ENCODE data around the gene STRBP. TPM values are rescaled to one million over a fixed set of nuclear protein-coding genes. Genes with fewer than 3 reads are reported as not detected.

STRBP gene
- total RNA-seq, 2 experiments from 2014 or later = 40.7 to 43.2 TPM

GRCh38 chr9:123105490-123105889, 162.9 kb downstream of the STRBP start:
- no peak for DNase-seq
- TF ChIP-seq, protein P1, sequence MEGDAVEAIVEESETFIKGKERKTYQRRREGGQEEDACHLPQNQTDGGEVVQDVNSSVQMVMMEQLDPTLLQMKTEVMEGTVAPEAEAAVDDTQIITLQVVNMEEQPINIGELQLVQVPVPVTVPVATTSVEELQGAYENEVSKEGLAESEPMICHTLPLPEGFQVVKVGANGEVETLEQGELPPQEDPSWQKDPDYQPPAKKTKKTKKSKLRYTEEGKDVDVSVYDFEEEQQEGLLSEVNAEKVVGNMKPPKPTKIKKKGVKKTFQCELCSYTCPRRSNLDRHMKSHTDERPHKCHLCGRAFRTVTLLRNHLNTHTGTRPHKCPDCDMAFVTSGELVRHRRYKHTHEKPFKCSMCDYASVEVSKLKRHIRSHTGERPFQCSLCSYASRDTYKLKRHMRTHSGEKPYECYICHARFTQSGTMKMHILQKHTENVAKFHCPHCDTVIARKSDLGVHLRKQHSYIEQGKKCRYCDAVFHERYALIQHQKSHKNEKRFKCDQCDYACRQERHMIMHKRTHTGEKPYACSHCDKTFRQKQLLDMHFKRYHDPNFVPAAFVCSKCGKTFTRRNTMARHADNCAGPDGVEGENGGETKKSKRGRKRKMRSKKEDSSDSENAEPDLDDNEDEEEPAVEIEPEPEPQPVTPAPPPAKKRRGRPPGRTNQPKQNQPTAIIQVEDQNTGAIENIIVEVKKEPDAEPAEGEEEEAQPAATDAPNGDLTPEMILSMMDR (IDR thresholded peaks at IDR 0.05) = no peak
- ATAC-seq = no peak
- CTCF ChIA-PET = interaction anchor here (1.6 to 6.8 kb wide), 2 partner anchors 120 to 244 kb away, joined by 4 to 44 read pairs; no protein-coding TSS in a partner anchor
- H3K36me3 Mint-ChIP-seq (ENCODE audit: low read depth) = no peaks in the 10 kb centered on the region
- no peaks in the 10 kb centered on the region for H3K9me3 Mint-ChIP-seq
- no peak overlapping the region for H3K27ac Mint-ChIP-seq
- no peaks in the 10 kb centered on the region for H3K4me1 Mint-ChIP-seq (ENCODE audit: low read depth)
- H3K4me3 Mint-ChIP-seq = no peak overlapping the region
- intact Hi-C loops (cut with micrococcal nuclease) = no loop called here
- POLR2A ChIA-PET = interaction anchor here (1.2 to 1.5 kb wide), 2 partner anchors 12 to 234 kb away, joined by 3 to 5 read pairs; no protein-coding TSS in a partner anchor
- no peaks in the 10 kb centered on the region for H3K27me3 Mint-ChIP-seq

GRCh38 chr9:123104807-123105206, 163.6 kb downstream of the STRBP start:
- DNase-seq (no peak), ATAC-seq (no peak)
- H3K27me3 Mint-ChIP-seq = no peaks in the 10 kb centered on the region
- intact Hi-C loops (cut with micrococcal nuclease) = no loop called here
- no peaks in the 10 kb centered on the region for H3K36me3 Mint-ChIP-seq (ENCODE audit: low read depth)
- H3K27ac Mint-ChIP-seq = no peak overlapping the region
- POLR2A ChIA-PET = interaction anchor here (1.2 to 1.5 kb wide), 2 partner anchors 11 to 234 kb away, joined by 3 to 5 read pairs; no protein-coding TSS in a partner anchor
- CTCF ChIA-PET = interaction anchor here (1.6 to 6.8 kb wide), 2 partner anchors 120 to 244 kb away, joined by 4 to 44 read pairs; no protein-coding TSS in a partner anchor
- no peak overlapping the region for H3K4me3 Mint-ChIP-seq
- H3K4me1 Mint-ChIP-seq (ENCODE audit: low read depth) = no peaks in the 10 kb centered on the region
- H3K9me3 Mint-ChIP-seq = no peaks in the 10 kb centered on the region
- TF ChIP-seq, protein P1 (IDR thresholded peaks at IDR 0.05) = no peak

DNA sequence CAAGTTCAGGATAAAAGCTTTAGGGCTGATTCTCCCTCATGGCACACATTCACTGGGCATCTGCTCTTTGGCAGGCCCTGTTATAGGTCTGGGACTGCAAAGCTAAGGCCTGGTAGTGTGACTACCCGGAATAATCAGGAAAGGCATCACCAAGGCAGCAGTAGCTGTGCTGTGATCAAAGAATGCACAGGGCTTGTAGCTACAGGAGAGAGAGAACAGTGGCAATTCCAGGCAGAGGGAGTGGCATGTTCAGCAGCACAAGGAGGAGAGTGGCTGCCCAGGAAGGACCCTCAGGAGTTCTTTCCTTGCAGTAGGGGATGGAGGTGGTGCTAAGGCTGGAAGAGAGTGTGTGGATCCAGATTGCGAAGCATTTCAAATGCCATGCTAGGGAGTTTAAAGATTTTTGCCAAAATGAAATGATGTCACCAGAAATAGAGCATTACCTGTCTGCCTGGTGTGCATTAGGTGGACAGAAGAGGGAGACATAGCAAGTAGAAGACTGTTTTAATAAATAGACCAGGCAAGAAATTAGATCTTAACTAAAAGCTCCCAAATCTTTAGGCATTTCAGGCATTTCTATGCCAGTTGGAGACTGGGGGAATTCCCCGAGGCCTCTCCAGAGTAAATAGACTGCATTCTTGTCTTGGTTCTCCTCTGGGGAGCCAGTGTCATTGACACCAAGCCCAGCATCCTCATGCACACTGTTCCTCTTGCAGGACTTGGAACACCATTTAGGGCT, 165.8 kb downstream of the STRBP start:
- Mint-ChIP-seq H3K9me3 (no peaks in the 10 kb centered on the region), H3K4me1 (ENCODE audit: low read depth) (no peaks in the 10 kb centered on the region), H3K27me3 (no peaks in the 10 kb centered on the region), H3K4me3 (no peak overlapping the region), H3K27ac (peak overlapping the region; percentile 22), H3K36me3 (ENCODE audit: low read depth) (peaks cover 3% of the 10 kb centered on the region)
- ATAC-seq (no peak), DNase-seq (no peak)
- CTCF ChIA-PET = interaction anchor here (0.8 to 6.8 kb wide), 8 partner anchors 10 to 252 kb away, joined by 3 to 44 read pairs (median 4); no protein-coding TSS in a partner anchor
- TF ChIP-seq, protein P1 (IDR thresholded peaks at IDR 0.05) = peak; percentile 24
- intact Hi-C loops (cut with micrococcal nuclease) = no loop called here
- POLR2A ChIA-PET = interaction anchor here (0.7 to 1.2 kb wide), 4 partner anchors 20 to 247 kb away, joined by 3 to 4 read pairs (median 4); no protein-coding TSS in a partner anchor

DNA sequence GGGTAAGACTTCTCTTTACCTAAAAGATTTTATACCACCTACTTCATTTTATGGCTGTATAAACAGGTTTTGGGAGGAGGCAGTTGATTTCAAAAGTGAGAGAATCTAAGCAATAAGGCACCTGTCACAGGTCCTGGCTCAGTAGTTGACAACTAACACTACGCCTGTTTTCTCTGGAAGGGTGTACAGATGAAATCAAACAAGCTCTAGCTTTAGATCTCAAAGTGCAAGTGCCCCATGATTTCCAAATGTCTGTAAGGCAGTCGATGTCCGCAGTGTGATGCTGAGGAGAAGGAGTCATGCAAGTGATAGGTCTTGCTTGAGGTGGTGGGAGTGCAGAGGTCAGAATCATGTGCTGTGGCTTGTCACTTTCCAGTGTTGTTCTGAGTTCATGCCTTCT, 168.8 kb downstream of the STRBP start:
- TF ChIP-seq, protein P1 (IDR thresholded peaks at IDR 0.05) = no peak
- no peak for ATAC-seq
- Mint-ChIP-seq H3K27me3 (no peaks in the 10 kb centered on the region), H3K27ac (no peak overlapping the region), H3K9me3 (no peaks in the 10 kb centered on the region), H3K36me3 (ENCODE audit: low read depth) (peaks cover 14% of the 10 kb centered on the region), H3K4me3 (no peak overlapping the region), H3K4me1 (ENCODE audit: low read depth) (no peaks in the 10 kb centered on the region)
- CTCF ChIA-PET = interaction anchor here (6.8 kb wide), 1 partner anchor 250 kb away, joined by 44 read pairs; no protein-coding TSS in a partner anchor
- DNase-seq = no peak
- intact Hi-C loops (cut with micrococcal nuclease) = no loop called here
- POLR2A ChIA-PET = interaction anchor here (1.4 kb wide), 1 partner anchor 12 kb away, joined by 4 read pairs; no protein-coding TSS in a partner anchor

GRCh38 chr9:123099042-123099441, 169.3 kb downstream of the STRBP start:
- intact Hi-C loops (cut with micrococcal nuclease) = no loop called here
- H3K27ac Mint-ChIP-seq = no peak overlapping the region
- CTCF ChIA-PET = interaction anchor here (6.8 kb wide), 1 partner anchor 250 kb away, joined by 44 read pairs; no protein-coding TSS in a partner anchor

More at GRCh38 chr9:123099042-123099441, 169.3 kb downstream of the STRBP start:
- H3K36me3 Mint-ChIP-seq (ENCODE audit: low read depth) = peaks cover 16% of the 10 kb centered on the region
- POLR2A ChIA-PET = interaction anchor here (1.4 kb wide), 1 partner anchor 12 kb away, joined by 4 read pairs; no protein-coding TSS in a partner anchor
- H3K27me3 Mint-ChIP-seq = no peaks in the 10 kb centered on the region
- DNase-seq (no peak), ATAC-seq (no peak)
- H3K9me3 Mint-ChIP-seq = no peaks in the 10 kb centered on the region
- no peaks in the 10 kb centered on the region for H3K4me1 Mint-ChIP-seq (ENCODE audit: low read depth)
- TF ChIP-seq, protein P1 (IDR thresholded peaks at IDR 0.05) = no peak
- H3K4me3 Mint-ChIP-seq = no peak overlapping the region
